ENCODE data around the gene GPR87. TPM values are rescaled to one million over a fixed set of nuclear protein-coding genes. Genes with fewer than 3 reads are reported as not detected.

The GPR87 gene
- polyA plus RNA-seq, 4 donors, result not detected

DNA sequence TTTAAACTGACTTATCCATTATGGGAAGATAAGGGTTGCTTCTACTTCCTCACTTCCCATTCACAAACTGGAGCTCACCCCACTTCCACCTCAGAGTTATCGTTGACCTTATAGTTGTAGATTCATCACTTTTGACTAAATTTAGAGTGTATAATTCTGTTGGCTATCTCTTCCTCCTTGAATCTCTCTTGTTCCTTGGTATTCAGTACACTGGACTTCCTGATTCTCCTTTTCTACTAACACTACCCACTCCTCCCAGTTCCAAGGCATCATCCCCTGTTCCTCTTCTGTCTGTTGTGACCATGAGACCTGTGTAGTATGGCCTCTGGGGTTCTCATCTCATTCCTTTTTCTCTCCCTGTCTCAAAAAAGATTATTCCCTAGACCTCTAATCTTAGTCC is 5.9 kb upstream of the GPR87 start:
- H3K27me3 ChIP-seq (ENCODE audit: control insufficient read depth in 3 of 3, insufficient read depth in 3 of 3, low read length in 3 of 3), result no peaks in the 10 kb centered on the region

DNA sequence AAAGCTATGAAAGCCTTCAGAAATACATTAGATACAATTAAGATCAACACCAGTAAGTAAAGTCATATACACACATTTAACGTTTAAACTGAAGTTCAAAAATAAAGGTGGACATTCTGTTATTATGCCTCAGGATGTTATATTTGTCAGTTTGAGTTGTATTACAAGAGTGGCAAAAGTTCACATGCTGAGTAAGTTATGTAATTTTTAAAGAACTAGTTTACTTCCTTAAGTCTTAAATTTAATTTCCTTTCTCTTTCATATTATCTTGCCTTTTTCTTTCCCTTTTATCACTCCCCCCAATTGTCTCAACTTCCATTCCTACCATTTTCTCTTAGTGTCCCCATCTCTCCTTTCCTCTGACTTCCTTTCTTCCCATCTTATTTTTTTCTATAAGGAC is 4.9 kb upstream of the GPR87 start:
- DNase-seq, result no peak
- WGBS, 3 donors, result 55 to 84% (median 63%) methylated on average over 1 of the region's 1 CpG
- H3K36me3 ChIP-seq (ENCODE audit: control insufficient read depth in 3 of 3, insufficient read depth in 2 of 3, low read depth in 1 of 3, low read length in 3 of 3), result no peaks in the 10 kb centered on the region

More for the DNA sequence above, 5.9 kb upstream of the GPR87 start:
- FAIRE-seq, result no peak
- no peak for DNase-seq
- no peaks in the 10 kb centered on the region for H3K4me1 ChIP-seq (ENCODE audit: control insufficient read depth in 3 of 3, insufficient read depth in 2 of 3, low read depth in 1 of 3, low read length in 2 of 3)
- H3K4me3 ChIP-seq (ENCODE audit: low read depth in 1 of 3, low read length in 3 of 3), result no peak overlapping the region
- H3K9me3 ChIP-seq (ENCODE audit: control insufficient read depth in 2 of 2, insufficient read depth in 1 of 2, low read depth in 1 of 2, low read length in 1 of 2), result no peaks in the 10 kb centered on the region
- no peaks in the 10 kb centered on the region for H3K36me3 ChIP-seq (ENCODE audit: control insufficient read depth in 3 of 3, insufficient read depth in 2 of 3, low read depth in 1 of 3, low read length in 3 of 3)
- 89 to 100% (median 100%) methylated on average over 1 of the region's 1 CpG for WGBS, 3 donors
- no peak overlapping the region for H3K27ac ChIP-seq (ENCODE audit: low read depth in 1 of 3, low read length in 2 of 3)

DNA sequence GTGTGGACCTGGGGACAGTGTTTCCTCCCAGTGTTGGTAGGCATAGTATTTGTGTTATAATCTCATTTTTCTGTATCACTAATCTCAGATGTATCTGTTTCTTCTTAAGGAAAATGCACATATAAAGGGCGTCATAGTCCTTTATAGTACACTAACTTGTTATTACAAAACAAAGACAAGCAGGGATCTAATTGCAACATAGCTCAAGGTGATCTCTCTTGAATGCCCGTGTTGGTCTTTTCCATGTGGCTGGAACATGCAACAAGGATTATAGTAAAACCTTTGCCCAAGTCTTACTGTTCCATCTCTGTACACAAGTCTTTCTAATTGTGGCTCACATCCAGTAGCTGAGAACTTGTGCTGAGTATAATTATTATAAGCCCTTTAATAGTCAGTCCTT is 3.5 kb upstream of the GPR87 start:
- no peak for FAIRE-seq
- H3K4me3 ChIP-seq (ENCODE audit: low read depth in 1 of 3, low read length in 3 of 3), result no peak overlapping the region

More for the DNA sequence above, 4.9 kb upstream of the GPR87 start:
- no peaks in the 10 kb centered on the region for H3K4me1 ChIP-seq (ENCODE audit: control insufficient read depth in 3 of 3, insufficient read depth in 2 of 3, low read depth in 1 of 3, low read length in 2 of 3)
- no peak overlapping the region for H3K27ac ChIP-seq (ENCODE audit: low read depth in 1 of 3, low read length in 2 of 3)
- H3K27me3 ChIP-seq (ENCODE audit: control insufficient read depth in 3 of 3, insufficient read depth in 3 of 3, low read length in 3 of 3), result no peaks in the 10 kb centered on the region
- H3K9me3 ChIP-seq (ENCODE audit: control insufficient read depth in 2 of 2, insufficient read depth in 1 of 2, low read depth in 1 of 2, low read length in 1 of 2), result no peaks in the 10 kb centered on the region
- H3K4me3 ChIP-seq (ENCODE audit: low read depth in 1 of 3, low read length in 3 of 3), result no peak overlapping the region
- FAIRE-seq, result no peak

DNA sequence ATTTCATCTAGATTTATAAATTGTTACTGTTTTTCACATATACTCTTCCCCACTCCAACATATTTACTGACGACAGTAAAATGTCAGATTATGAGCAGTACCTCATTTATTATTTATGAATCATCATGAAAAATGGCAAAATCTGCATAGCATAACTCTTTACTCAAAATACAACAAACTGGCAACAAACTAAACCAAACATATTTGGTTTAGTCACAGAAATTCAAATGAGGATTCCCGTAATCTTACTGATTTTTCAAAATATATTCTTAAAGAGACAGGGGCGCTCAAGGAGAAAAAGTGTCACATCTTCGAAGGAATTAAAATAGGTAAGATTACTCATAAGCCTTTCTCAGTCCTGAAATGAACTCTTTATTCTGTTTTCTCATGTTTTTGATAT is 3.0 kb upstream of the GPR87 start:
- 81 to 86% (median 82%) methylated on average over 4 of the region's 4 CpGs for WGBS, 3 donors
- DNase-seq (no peak), FAIRE-seq (no peak)
- Histone ChIP-seq H3K27ac (ENCODE audit: low read depth in 1 of 3, low read length in 2 of 3) (no peak overlapping the region), H3K9me3 (ENCODE audit: control insufficient read depth in 2 of 2, insufficient read depth in 1 of 2, low read depth in 1 of 2, low read length in 1 of 2) (no peaks in the 10 kb centered on the region), H3K36me3 (ENCODE audit: control insufficient read depth in 3 of 3, insufficient read depth in 2 of 3, low read depth in 1 of 3, low read length in 3 of 3) (no peaks in the 10 kb centered on the region), H3K4me1 (ENCODE audit: control insufficient read depth in 3 of 3, insufficient read depth in 2 of 3, low read depth in 1 of 3, low read length in 2 of 3) (no peaks in the 10 kb centered on the region), H3K27me3 (ENCODE audit: control insufficient read depth in 3 of 3, insufficient read depth in 3 of 3, low read length in 3 of 3) (no peaks in the 10 kb centered on the region), H3K4me3 (ENCODE audit: low read depth in 1 of 3, low read length in 3 of 3) (no peak overlapping the region)

More for the DNA sequence above, 3.5 kb upstream of the GPR87 start:
- Histone ChIP-seq H3K27me3 (ENCODE audit: control insufficient read depth in 3 of 3, insufficient read depth in 3 of 3, low read length in 3 of 3) (no peaks in the 10 kb centered on the region), H3K4me1 (ENCODE audit: control insufficient read depth in 3 of 3, insufficient read depth in 2 of 3, low read depth in 1 of 3, low read length in 2 of 3) (no peaks in the 10 kb centered on the region), H3K9me3 (ENCODE audit: control insufficient read depth in 2 of 2, insufficient read depth in 1 of 2, low read depth in 1 of 2, low read length in 1 of 2) (no peaks in the 10 kb centered on the region), H3K27ac (ENCODE audit: low read depth in 1 of 3, low read length in 2 of 3) (no peak overlapping the region), H3K36me3 (ENCODE audit: control insufficient read depth in 3 of 3, insufficient read depth in 2 of 3, low read depth in 1 of 3, low read length in 3 of 3) (no peaks in the 10 kb centered on the region)
- WGBS, 3 donors, result 80 to 88% (median 86%) methylated on average over 2 of the region's 2 CpGs
- no peak for DNase-seq

DNA sequence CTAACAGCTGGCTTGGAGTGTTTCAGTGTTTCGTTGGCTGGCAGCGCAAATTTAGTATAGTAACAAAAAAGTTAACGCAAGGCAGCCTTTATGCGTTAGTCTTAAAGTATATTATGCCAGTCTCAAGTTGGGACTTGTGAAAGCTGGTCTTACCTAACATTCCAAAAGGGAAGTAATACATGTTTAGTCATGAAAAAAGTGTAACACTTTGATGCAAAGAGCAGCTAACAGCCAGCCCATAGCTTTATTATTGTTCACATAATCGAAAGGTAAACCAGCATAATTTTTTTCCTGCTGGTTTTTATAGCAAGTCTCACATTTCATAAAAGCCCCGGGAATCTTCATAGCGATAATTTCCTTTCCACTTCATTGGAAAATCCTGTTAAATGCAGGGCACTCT is 2.4 kb upstream of the GPR87 start:
- FAIRE-seq, result no peak
- Histone ChIP-seq H3K27me3 (ENCODE audit: control insufficient read depth in 3 of 3, insufficient read depth in 3 of 3, low read length in 3 of 3) (no peaks in the 10 kb centered on the region), H3K27ac (ENCODE audit: low read depth in 1 of 3, low read length in 2 of 3) (no peak overlapping the region), H3K4me3 (ENCODE audit: low read depth in 1 of 3, low read length in 3 of 3) (no peak overlapping the region), H3K9me3 (ENCODE audit: control insufficient read depth in 2 of 2, insufficient read depth in 1 of 2, low read depth in 1 of 2, low read length in 1 of 2) (no peaks in the 10 kb centered on the region), H3K36me3 (ENCODE audit: control insufficient read depth in 3 of 3, insufficient read depth in 2 of 3, low read depth in 1 of 3, low read length in 3 of 3) (no peaks in the 10 kb centered on the region), H3K4me1 (ENCODE audit: control insufficient read depth in 3 of 3, insufficient read depth in 2 of 3, low read depth in 1 of 3, low read length in 2 of 3) (no peaks in the 10 kb centered on the region)
- 89 to 94% (median 91%) methylated on average over 7 of the region's 7 CpGs for WGBS, 3 donors
- DNase-seq, result no peak

DNA sequence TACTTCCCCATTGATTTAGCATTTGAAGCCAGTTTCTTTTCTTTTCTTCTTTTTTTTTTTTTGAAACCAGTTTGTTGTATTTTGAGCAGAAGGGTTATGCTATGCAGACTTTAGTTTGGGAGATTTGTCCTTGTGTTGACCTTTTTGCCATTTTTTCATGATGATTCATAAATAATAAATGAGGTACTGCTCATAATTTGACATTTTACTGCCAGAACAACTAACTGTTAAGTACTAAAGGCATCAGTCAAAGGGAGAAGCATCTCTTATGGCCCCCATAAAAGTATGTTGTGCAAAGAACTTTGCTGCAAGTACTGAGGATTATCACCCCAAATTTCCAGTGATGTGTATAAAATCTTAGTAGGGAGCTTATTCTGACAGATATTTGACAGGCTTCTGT is 1.7 kb upstream of the GPR87 start:
- no peaks in the 10 kb centered on the region for H3K36me3 ChIP-seq (ENCODE audit: control insufficient read depth in 3 of 3, insufficient read depth in 2 of 3, low read depth in 1 of 3, low read length in 3 of 3)
- H3K9me3 ChIP-seq (ENCODE audit: control insufficient read depth in 2 of 2, insufficient read depth in 1 of 2, low read depth in 1 of 2, low read length in 1 of 2), result no peaks in the 10 kb centered on the region
- H3K4me1 ChIP-seq (ENCODE audit: control insufficient read depth in 3 of 3, insufficient read depth in 2 of 3, low read depth in 1 of 3, low read length in 2 of 3), result no peaks in the 10 kb centered on the region
- H3K27ac ChIP-seq (ENCODE audit: low read depth in 1 of 3, low read length in 2 of 3), result no peak overlapping the region
- H3K4me3 ChIP-seq (ENCODE audit: low read depth in 1 of 3, low read length in 3 of 3), result no peak overlapping the region
- DNase-seq (no peak), FAIRE-seq (no peak)
- no peaks in the 10 kb centered on the region for H3K27me3 ChIP-seq (ENCODE audit: control insufficient read depth in 3 of 3, insufficient read depth in 3 of 3, low read length in 3 of 3)

DNA sequence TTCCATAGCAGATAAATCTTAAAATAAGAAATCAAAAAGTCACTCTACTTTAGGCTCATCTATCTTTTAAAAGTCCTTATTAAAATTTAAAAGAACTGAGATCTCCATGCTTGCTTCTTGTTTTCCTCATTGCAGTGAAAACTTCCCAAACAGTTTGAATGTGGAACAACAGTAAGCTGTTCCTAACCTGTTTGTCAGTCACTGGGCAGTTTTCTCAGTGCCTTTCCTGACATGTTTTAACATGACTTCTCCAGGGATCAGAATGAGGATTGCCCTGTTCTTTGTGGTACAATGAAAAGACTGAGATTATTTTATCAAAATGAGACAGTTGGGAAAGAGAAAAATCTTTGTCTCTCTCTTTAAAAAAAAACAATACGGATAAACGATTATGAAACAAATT is 774 bp downstream of the GPR87 start:
- no peak overlapping the region for H3K4me3 ChIP-seq (ENCODE audit: low read depth in 1 of 3, low read length in 3 of 3)
- WGBS, 3 donors, result 81 to 86% (median 85%) methylated on average over 2 of the region's 2 CpGs
- FAIRE-seq, result no peak
- no peak for DNase-seq
- no peaks in the 10 kb centered on the region for H3K4me1 ChIP-seq (ENCODE audit: control insufficient read depth in 3 of 3, insufficient read depth in 2 of 3, low read depth in 1 of 3, low read length in 2 of 3)
- no peaks in the 10 kb centered on the region for H3K36me3 ChIP-seq (ENCODE audit: control insufficient read depth in 3 of 3, insufficient read depth in 2 of 3, low read depth in 1 of 3, low read length in 3 of 3)
- no peaks in the 10 kb centered on the region for H3K27me3 ChIP-seq (ENCODE audit: control insufficient read depth in 3 of 3, insufficient read depth in 3 of 3, low read length in 3 of 3)
- no peak overlapping the region for H3K27ac ChIP-seq (ENCODE audit: low read depth in 1 of 3, low read length in 2 of 3)
- H3K9me3 ChIP-seq (ENCODE audit: control insufficient read depth in 2 of 2, insufficient read depth in 1 of 2, low read depth in 1 of 2, low read length in 1 of 2), result no peaks in the 10 kb centered on the region

GRCh38 chr3:151315136-151315535 is 1.5 kb downstream of the GPR87 start:
- H3K4me1 ChIP-seq (ENCODE audit: control insufficient read depth in 3 of 3, insufficient read depth in 2 of 3, low read depth in 1 of 3, low read length in 2 of 3), result no peaks in the 10 kb centered on the region
- no peak overlapping the region for H3K27ac ChIP-seq (ENCODE audit: low read depth in 1 of 3, low read length in 2 of 3)
- no peak overlapping the region for H3K4me3 ChIP-seq (ENCODE audit: low read depth in 1 of 3, low read length in 3 of 3)
- no peaks in the 10 kb centered on the region for H3K27me3 ChIP-seq (ENCODE audit: control insufficient read depth in 3 of 3, insufficient read depth in 3 of 3, low read length in 3 of 3)
- DNase-seq (no peak), FAIRE-seq (no peak)
- no peaks in the 10 kb centered on the region for H3K36me3 ChIP-seq (ENCODE audit: control insufficient read depth in 3 of 3, insufficient read depth in 2 of 3, low read depth in 1 of 3, low read length in 3 of 3)
- 63 to 92% (median 91%) methylated on average over 2 of the region's 2 CpGs for WGBS, 3 donors
- H3K9me3 ChIP-seq (ENCODE audit: control insufficient read depth in 2 of 2, insufficient read depth in 1 of 2, low read depth in 1 of 2, low read length in 1 of 2), result no peaks in the 10 kb centered on the region

GRCh38 chr3:151314593-151314992 is 2.0 kb downstream of the GPR87 start:
- H3K4me3 ChIP-seq (ENCODE audit: low read depth in 1 of 3, low read length in 3 of 3), result no peak overlapping the region
- H3K27me3 ChIP-seq (ENCODE audit: control insufficient read depth in 3 of 3, insufficient read depth in 3 of 3, low read length in 3 of 3), result no peaks in the 10 kb centered on the region
- WGBS, 3 donors, result 93 to 95% (median 95%) methylated on average over 5 of the region's 5 CpGs
- H3K9me3 ChIP-seq (ENCODE audit: control insufficient read depth in 2 of 2, insufficient read depth in 1 of 2, low read depth in 1 of 2, low read length in 1 of 2), result no peaks in the 10 kb centered on the region
- no peak overlapping the region for H3K27ac ChIP-seq (ENCODE audit: low read depth in 1 of 3, low read length in 2 of 3)
- no peaks in the 10 kb centered on the region for H3K36me3 ChIP-seq (ENCODE audit: control insufficient read depth in 3 of 3, insufficient read depth in 2 of 3, low read depth in 1 of 3, low read length in 3 of 3)
- DNase-seq, result no peak
- FAIRE-seq, result no peak
- H3K4me1 ChIP-seq (ENCODE audit: control insufficient read depth in 3 of 3, insufficient read depth in 2 of 3, low read depth in 1 of 3, low read length in 2 of 3), result no peaks in the 10 kb centered on the region
